WTC11 (cell line): Measurements from ENCODE around the gene MORN4. TPM values are rescaled to one million over a fixed set of nuclear protein-coding genes. Genes with fewer than 3 reads are reported as not detected.

Source experiments
- ERG ChIP-seq: fragments of 250-450 bp; sonication (Bioruptor Pico); IDR thresholded peaks from 2 replicates; pipeline ENCODE4 v1.8.0; 2021; ENCODE audit warnings: mild to moderate bottlenecking
- FOXP1 ChIP-seq: sonication (generic); formaldehyde crosslinking; IDR thresholded peaks from 2 replicates; pipeline ENCODE4 v1.8.0; 2022; ENCODE audit warnings: missing genetic modification reagents, mild to moderate bottlenecking, moderate library complexity, borderline replicate concordance
- GABPB1 ChIP-seq: sonication (generic); formaldehyde crosslinking; IDR thresholded peaks from 2 replicates; pipeline ENCODE4 v1.8.1; 2023; ENCODE audit warnings: mild to moderate bottlenecking, missing genetic modification reagents
- NFATC4 ChIP-seq: fragments of 250-450 bp; sonication (Bioruptor Pico); IDR thresholded peaks from 2 replicates; pipeline ENCODE4 v1.9.0; 2021; ENCODE audit warnings: mild to moderate bottlenecking
- SMAD4 ChIP-seq: sonication (generic); formaldehyde crosslinking; IDR thresholded peaks from 2 replicates; pipeline ENCODE4 v1.8.0; 2022; ENCODE audit warnings: mild to moderate bottlenecking, missing genetic modification reagents
- ZNF396 ChIP-seq: fragments of 250-450 bp; sonication (Bioruptor Pico); IDR thresholded peaks from 2 replicates; pipeline ENCODE4 v1.8.0; 2021; ENCODE audit warnings: mild to moderate bottlenecking, moderate library complexity, borderline replicate concordance
- ZNF425 ChIP-seq: fragments of 250-450 bp; sonication (Bioruptor Pico); conservative IDR thresholded peaks from 2 replicates; pipeline ENCODE4 v1.9.0; 2021; ENCODE audit warnings: mild to moderate bottlenecking
- total RNA-seq: library from RNA; stranded (reverse); gene quantifications from 3 replicates; pipeline ENCODE4 v1.2.3, GENCODE V29; 2021
- TF ChIP-seq, protein P1 (sequence below): sonication (generic); formaldehyde crosslinking; IDR thresholded peaks from 2 replicates; pipeline ENCODE4 v1.8.0; 2022; ENCODE audit warnings: mild to moderate bottlenecking, missing genetic modification reagents
- TF ChIP-seq, protein P2 (sequence below): sonication (generic); formaldehyde crosslinking; IDR thresholded peaks from 2 replicates; pipeline ENCODE4 v1.8.1; 2022; ENCODE audit warnings: mild to moderate bottlenecking, moderate library complexity, missing genetic modification reagents

Gene MORN4
- total RNA-seq, 1 experiment from 2014 or later: 21.8 TPM

DNA sequence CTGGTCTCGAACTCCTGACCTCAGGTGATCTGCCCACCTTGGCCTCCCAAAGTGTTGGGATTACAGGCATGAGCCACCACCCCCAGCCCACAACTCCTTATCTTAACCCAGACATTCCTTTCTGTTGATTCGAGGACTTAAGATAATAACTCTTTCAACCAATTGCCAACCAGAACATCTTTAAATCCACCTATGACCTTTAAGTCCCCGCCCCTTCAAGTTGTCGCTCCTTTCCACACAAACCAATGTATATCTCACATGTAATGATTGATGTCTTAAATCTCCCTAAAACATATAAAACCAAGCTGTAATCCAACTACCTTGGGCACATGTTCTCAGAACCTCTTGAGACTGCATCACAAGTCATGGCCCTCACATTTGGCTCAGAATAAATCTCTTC is 68.5 kb downstream of the MORN4 start (continued):
- TF ChIP-seq ZNF425 (CRISPR knock-in tag): no peak
- no peak for TF ChIP-seq SMAD4 (CRISPR knock-in tag)
- TF ChIP-seq GABPB1 (CRISPR knock-in tag): no peak
- TF ChIP-seq FOXP1 (CRISPR knock-in tag): no peak
- TF ChIP-seq NFATC4: no peak
- TF ChIP-seq ERG (CRISPR knock-in tag): no peak
- no peak for TF ChIP-seq ZNF396 (CRISPR knock-in tag)
- TF ChIP-seq, protein P1, sequence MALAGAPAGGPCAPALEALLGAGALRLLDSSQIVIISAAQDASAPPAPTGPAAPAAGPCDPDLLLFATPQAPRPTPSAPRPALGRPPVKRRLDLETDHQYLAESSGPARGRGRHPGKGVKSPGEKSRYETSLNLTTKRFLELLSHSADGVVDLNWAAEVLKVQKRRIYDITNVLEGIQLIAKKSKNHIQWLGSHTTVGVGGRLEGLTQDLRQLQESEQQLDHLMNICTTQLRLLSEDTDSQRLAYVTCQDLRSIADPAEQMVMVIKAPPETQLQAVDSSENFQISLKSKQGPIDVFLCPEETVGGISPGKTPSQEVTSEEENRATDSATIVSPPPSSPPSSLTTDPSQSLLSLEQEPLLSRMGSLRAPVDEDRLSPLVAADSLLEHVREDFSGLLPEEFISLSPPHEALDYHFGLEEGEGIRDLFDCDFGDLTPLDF (CRISPR knock-in tag): no peak
- TF ChIP-seq, protein P2, sequence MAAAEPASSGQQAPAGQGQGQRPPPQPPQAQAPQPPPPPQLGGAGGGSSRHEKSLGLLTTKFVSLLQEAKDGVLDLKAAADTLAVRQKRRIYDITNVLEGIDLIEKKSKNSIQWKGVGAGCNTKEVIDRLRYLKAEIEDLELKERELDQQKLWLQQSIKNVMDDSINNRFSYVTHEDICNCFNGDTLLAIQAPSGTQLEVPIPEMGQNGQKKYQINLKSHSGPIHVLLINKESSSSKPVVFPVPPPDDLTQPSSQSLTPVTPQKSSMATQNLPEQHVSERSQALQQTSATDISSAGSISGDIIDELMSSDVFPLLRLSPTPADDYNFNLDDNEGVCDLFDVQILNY (CRISPR knock-in tag): no peak

Other genes starting within 250 kb of the MORN4 start
- 44.9 to 56.6 TPM (median 45.6 TPM) in 3 replicates for gene RRP12, start 232.2 kb downstream of the MORN4 start, total RNA-seq
- gene PGAM1, start 207.3 kb downstream of the MORN4 start, total RNA-seq: 833 to 990 TPM (median 989 TPM) in 3 replicates
- 48.4 to 53.7 TPM (median 50.0 TPM) in 3 replicates for gene EXOSC1, start 187.5 kb downstream of the MORN4 start, total RNA-seq
- 39.6 to 44.4 TPM (median 44.0 TPM) in 3 replicates for gene ZDHHC16, start 187.3 kb downstream of the MORN4 start, total RNA-seq
- 135 to 153 TPM (median 141 TPM) in 3 replicates for gene MMS19, start 135.1 kb downstream of the MORN4 start, total RNA-seq
- 29.1 to 35.7 TPM (median 31.2 TPM) in 3 replicates for gene UBTD1, start 134.6 kb downstream of the MORN4 start, total RNA-seq
- gene ANKRD2, start 60.7 kb downstream of the MORN4 start, total RNA-seq: not detected in 3 replicates
- gene HOGA1, start 49.1 kb downstream of the MORN4 start, total RNA-seq: 0.15 to 0.62 TPM (median 0.55 TPM) in 3 replicates
- gene C10orf62, start 43.8 kb downstream of the MORN4 start, total RNA-seq: 0.21 to 0.34 TPM in 2 of 3 replicates, not detected in the other
- gene PI4K2A, start 7.2 kb upstream of the MORN4 start, total RNA-seq: 18.6 to 19.6 TPM (median 19.5 TPM) in 3 replicates
- gene AVPI1, start 53.7 kb upstream of the MORN4 start, total RNA-seq: 8.1 to 9.8 TPM (median 9.0 TPM) in 3 replicates
- gene MARVELD1, start 80.2 kb upstream of the MORN4 start, total RNA-seq: 36.8 to 37.7 TPM (median 36.9 TPM) in 3 replicates
- gene ZFYVE27, start 103.6 kb upstream of the MORN4 start, total RNA-seq: 23.2 to 26.9 TPM (median 26.0 TPM) in 3 replicates
- gene SFRP5, start 138.5 kb upstream of the MORN4 start, total RNA-seq: 2.4 to 3.5 TPM (median 3.1 TPM) in 3 replicates
- 0.07 to 0.24 TPM (median 0.07 TPM) in 3 replicates for gene GOLGA7B, start 216.3 kb upstream of the MORN4 start, total RNA-seq